ENCODE data around the gene TM9SF4.

DNA sequence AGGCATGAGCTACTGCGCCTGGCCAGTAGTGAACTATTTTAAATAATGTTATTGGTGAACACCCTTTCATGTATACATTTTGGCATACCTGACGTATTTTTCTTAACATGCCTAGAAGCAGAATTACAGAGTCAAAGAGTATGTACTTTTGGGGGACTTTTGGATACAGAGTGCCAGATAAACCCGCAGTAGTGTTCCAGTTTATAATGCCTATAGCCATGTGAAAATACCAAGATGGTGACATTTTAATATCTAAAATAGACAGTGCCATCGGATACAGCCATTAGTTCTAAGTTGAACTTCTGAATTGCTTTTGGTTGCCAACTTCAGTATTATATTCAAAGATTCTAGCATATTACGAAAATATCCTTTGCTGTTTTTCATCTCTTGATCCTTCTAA lies 20.3 kb downstream of the TM9SF4 start:
- TF ChIP-seq, protein P1, sequence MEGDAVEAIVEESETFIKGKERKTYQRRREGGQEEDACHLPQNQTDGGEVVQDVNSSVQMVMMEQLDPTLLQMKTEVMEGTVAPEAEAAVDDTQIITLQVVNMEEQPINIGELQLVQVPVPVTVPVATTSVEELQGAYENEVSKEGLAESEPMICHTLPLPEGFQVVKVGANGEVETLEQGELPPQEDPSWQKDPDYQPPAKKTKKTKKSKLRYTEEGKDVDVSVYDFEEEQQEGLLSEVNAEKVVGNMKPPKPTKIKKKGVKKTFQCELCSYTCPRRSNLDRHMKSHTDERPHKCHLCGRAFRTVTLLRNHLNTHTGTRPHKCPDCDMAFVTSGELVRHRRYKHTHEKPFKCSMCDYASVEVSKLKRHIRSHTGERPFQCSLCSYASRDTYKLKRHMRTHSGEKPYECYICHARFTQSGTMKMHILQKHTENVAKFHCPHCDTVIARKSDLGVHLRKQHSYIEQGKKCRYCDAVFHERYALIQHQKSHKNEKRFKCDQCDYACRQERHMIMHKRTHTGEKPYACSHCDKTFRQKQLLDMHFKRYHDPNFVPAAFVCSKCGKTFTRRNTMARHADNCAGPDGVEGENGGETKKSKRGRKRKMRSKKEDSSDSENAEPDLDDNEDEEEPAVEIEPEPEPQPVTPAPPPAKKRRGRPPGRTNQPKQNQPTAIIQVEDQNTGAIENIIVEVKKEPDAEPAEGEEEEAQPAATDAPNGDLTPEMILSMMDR (IDR thresholded peaks at IDR 0.05; ENCODE audit: insufficient read depth, low read length), result no peak
- TF ChIP-seq POLR2AphosphoS5 (IDR thresholded peaks at IDR 0.05; ENCODE audit: low read depth), result no peak
- TF ChIP-seq REST (IDR thresholded peaks at IDR 0.05; ENCODE audit: insufficient replicate concordance, low read depth), result no peak
- TF ChIP-seq SPI1 (IDR thresholded peaks at IDR 0.05; ENCODE audit: borderline replicate concordance, low read depth), result no peak

All from HL-60 (cell line).